Stimulated activated CD4-positive, alpha-beta T cell treated with anti-CD3 and anti-CD28 coated beads, Interleukin-4, amount 100 ng/mL, for 48 hours (primary cell): ENCODE measurements around the gene ARHGEF10L.

Source experiments
- DNase-seq, 2 donors: peaks; one replicate each; pipeline ENCODE4 v3.0.0-alpha.2; 2020; ENCODE audit warnings: low read depth in 2 of 2

ARHGEF10L gene

GRCh38 chr1:17523321-17524041, 16.0 kb upstream of the ARHGEF10L start:
- no peak for DNase-seq

GRCh38 chr1:17524645-17525044, 14.9 kb upstream of the ARHGEF10L start:
- DNase-seq: no peak

- no peak for DNase-seq
These were observed 13.4 kb upstream of the ARHGEF10L start for GRCh38 chr1:17525996-17526686.

DNA sequence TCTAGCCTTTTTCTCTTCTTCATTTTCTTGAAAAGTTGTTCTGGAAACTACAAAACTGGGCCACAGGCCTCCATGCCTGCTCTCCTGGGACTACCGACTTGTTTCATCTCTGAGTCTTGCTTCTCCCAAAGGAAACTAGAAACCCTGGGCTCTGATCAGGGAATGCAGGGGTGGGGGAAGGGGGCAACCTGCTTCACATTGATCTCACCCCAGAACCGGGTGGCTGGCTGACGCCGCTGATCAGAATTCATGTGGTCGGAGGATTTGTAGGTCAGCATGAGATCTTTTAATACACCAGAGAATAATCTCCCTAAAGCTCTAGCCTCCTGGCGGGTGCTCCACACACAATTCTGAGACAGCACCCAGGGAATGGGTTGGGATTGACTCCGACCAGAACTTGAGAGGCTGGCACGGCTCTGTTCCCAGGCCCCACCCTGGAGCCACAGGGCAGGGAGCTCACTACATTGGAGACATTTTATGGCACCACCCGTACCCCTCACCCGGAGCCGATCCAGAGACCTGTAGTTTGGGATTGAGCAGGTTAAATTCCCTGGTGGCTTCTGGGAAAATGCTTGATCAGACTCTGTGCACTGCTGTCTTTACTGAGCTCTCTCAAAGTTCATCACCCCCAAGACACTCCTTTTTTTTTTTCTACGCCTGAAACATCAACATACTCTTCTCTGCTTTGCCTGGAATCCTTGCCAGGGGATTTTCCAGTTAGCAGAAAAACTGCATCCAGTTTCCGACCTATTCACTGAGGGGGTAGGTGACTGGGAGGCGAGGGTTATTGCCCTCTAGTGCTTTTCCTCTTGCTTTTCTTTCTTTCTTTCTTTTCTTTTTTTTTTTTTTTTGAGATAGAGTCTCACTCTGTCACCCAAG, 12.2 kb upstream of the ARHGEF10L start:
- no peak for DNase-seq

DNA sequence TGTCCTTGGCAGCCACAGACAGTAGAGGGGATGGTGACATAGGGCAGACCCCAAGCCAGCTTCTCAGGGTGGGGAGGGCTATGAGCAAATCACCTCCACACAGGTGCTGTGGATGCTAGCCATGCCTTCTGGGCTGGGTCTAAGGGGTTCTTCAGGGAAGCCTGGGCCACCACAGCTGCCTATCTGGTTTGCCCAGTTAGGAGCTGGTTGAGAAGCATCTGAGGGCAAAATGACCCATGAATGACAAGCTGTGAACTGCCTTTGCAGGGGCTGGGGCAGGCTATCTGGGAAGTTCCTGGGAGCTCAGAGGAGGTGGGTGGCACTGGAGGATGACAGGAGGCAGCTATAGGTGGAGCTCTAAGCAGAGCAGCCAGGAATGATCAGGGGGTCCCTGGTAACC, 10.1 kb upstream of the ARHGEF10L start:
- no peak for DNase-seq

- DNase-seq: no peak
These were observed 8.2 kb upstream of the ARHGEF10L start for GRCh38 chr1:17531343-17531681.

- DNase-seq: no peak
These were observed 7.6 kb upstream of the ARHGEF10L start for GRCh38 chr1:17531682-17532487.

DNA sequence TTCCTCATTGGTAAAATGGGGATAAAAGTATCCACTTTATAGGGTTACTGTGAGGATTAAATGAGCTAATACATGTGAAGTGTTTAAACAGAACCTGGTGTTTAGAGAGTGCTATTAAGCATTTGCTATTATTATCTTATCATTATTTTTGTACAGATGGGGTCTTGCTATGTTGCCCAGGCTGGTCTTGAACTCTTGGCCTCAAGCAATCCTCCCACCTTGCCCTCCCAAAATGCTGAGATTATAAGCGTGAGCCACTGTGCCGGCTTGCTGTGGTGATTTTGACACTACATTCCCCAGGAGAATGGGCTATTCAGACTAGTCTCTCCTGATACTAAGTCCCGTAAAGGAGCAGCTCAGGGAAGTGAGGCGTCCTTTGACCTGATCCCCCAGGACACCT, 6.3 kb upstream of the ARHGEF10L start:
- DNase-seq: no peak

DNA sequence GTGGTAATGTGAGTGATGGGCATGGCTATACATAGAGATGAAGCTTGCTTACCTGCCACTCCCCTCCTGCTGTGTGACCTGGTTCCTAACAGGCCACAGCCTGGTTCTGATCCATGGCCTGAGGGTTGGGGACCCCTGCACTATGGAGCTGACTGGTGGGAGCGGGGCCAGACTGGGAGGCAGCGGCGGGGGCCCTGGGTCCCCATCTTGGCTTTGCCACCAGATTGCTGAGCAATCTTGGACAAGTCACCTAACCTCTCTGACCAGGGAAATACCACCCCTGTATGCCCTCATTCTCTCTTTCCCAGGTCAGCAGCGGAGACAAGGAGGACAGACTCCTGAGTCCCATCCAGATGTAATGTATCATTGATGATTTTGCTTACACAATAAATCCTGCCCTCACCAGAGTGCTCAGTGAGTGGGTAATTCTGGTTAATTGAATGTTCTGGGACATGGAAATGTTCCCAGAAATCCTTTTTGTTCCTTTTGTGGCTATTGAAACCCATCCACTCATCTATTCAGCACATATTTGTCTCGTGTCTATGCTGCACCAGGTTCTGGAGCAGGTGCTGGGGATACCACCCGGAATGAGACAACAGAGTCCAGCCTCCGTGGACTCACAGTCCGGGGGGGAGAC, 4.1 kb upstream of the ARHGEF10L start:
- DNase-seq: no peak

DNA sequence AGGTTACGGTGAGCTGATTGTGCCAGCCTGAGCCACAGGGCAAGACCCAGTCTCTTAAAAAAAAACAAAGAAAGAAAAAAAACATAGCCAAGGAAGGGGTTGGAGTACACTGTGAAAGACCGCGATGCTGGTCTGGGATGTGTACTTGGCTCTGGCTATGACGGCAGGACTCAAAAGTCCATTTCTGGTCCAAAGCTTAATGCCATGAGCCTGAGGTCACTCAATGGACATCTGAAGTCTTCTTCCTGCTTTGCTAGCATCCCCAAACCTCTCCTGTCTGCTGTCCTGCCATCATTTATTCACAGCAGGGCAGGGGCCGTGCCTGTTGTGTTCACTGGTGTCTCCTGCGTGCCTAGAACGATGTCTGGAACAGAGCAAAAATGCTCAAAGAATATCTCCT, 1.5 kb upstream of the ARHGEF10L start:
- DNase-seq: no peak

DNA sequence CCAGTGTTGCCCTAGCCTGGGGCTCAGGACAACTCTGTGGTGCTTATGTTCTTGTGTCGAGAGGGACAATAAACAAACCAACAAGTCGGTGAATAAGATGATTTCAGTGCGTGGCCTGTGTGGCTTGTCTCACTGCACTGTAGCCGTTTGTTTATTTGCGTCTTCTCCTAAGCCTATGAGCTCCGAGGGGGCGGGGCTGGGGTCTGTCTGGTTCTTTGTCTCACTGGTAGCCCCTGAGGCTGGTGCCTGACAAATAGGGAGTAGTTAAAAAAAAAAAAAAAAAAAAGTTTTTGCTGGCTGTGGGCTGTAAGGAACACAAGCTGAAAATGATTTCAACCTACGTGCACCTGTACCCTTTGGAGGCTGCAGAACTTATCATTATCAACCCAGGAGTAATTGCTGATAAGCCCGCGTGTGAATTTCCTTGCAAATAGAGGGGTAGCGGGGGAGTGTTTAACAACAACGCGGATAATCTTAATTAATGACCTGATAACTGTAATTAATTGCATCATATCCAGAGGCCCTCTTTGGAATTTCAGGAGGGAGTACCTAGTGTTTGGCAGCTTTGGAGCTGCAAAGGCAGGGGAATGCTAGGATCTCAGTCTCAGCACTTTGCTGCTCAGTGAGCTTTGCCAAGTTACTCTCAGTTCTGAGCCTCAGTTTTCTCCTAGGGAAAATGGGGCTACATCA, 925 bp upstream of the ARHGEF10L start:
- no peak for DNase-seq

DNA sequence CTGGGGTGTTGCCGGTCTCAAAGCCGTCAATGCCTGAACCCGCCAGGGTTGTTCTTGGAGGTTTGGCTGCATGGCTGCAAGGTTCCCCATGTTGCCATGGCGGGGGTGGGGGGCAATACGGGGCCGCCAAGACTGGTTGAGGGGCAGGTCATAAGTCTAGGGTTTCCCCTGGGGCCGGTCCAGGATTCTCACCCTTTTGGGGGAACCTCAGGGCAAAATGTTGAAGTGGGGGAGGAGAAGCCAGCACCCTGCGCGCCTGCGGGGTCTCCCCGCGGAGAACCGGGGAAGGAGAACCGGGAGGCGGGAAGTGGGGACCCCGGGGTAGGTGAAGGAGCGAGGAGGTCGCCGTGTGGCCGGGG, 401 bp upstream of the ARHGEF10L start:
- no peak for DNase-seq

DNA sequence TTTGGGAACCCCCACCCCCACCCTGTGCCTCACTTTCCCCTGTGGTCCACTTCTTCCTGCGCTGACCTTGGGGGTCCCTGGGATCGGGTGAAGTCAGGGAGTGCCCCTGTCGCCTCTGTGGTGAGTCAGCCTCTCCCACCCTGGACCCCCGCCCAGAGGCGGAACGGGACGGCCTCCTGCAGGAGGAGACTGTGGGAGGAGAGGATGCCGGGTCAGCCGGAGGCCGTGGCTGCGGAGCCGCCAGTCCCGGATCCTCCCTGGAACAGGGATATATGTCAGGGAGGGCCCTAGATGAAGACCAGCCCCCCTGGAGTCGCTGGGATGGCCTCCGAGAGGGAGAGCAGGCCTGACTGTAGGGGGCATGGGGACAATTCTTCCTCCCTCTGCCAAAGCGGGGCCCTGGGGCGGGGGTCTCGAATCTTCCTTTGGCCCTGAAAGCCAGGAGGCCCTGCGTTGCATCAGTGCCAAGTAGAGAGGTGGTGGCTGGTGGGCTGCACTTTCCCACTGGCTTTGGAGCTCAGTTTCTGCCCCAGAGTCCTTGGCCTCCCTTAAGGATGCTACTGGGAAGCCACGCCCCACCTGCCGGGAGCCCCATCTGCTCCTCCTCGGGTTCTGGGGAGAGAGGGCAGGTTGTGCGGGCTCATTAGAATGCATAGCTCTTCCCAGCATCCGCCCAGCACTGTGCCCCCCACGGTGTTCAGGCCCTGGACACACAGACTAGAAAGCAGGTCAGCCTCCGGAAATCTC, 930 bp downstream of the ARHGEF10L start:
- DNase-seq: no peak

- DNase-seq: no peak
These were observed 3.1 kb downstream of the ARHGEF10L start for GRCh38 chr1:17542645-17543044.

DNA sequence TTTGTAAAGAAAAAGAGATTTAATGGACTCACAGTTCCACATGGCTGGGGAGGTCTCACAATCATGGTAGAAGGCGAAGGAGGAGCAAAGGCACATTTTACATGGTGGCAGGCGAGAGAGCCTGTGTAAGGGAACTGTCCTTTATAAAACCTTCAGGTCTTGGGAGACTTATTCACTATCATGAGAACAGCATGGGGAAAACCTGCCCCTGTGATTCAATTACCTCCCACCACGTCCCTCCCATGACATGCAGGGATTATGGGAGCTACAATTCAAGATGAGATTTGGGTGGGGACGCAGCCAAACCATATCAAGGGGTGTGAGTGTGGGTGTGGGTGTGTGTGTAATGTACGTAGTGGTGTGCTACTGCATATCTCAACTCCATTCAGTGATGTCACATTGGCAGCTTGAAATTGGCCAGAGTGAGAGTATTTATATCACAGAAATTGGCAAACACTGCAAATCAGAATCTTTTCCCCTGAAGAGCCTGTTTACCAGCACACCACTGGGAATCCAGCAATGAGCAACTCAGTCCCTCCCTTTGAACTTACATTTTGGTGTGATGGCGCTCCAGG, 5.4 kb downstream of the ARHGEF10L start:
- no peak for DNase-seq

GRCh38 chr1:17545356-17545755, 5.9 kb downstream of the ARHGEF10L start:
- no peak for DNase-seq

DNA sequence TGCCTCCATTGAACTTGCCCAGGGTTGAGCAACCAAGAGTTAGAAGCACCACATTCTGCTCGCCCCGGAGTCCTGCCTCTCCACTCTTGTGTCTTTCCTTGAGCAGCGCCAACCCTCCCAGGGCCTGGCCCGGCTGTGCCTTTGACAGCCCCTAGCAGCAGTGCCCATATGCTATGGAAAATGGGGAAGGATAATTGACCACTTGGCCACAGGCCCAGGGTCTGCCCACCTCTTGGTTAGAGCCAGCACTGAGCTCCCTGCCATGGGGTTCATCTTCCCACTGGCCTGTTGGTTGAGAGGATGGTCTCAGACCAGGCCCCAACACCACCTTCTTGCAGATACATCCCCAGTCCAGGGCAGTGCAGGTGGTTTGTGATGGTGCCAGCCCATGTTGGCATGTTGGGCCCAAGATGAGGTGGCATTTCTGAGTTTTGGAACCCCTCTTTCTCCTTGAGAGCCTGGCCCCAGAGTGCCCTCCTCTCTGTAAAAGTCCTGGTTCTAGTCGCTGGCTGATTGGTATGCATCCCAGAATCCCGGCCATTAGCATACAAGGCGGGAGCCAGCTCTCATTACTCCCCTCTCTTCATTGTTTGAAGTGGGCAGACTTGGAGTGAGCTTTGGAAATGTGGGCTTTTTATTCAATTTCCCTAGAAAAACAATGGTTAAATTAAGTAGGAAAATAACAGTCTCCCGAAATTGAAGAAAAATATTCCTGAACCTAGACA, 7.6 kb downstream of the ARHGEF10L start:
- DNase-seq: no peak

- no peak for DNase-seq
These were observed 9.9 kb downstream of the ARHGEF10L start for GRCh38 chr1:17549384-17549783.
